Vagina (tissue), 2 donors: Measurements from ENCODE around the gene THTPA. TPM values are rescaled to one million over a fixed set of nuclear protein-coding genes. Genes with fewer than 3 reads are reported as not detected.
"Not testable (repeated sequence)": the region's sequence is repeated elsewhere in the genome, so short reads cannot be mapped to it uniquely, and the experiment has no call there.

Experiments
- DNase-seq, 2 donors: peaks; one replicate each; pipeline ENCODE4 v3.0.0-alpha.2; 2017; ENCODE audit errors: extremely low spot score in 2 of 2
- H3K27ac ChIP-seq: fragments of 200-600 bp; sonication (generic); one replicate; pipeline ENCODE4 v1.5.1; 2019
- H3K27me3 ChIP-seq: fragments of 200-600 bp; sonication (generic); one replicate; pipeline ENCODE4 v1.5.1; 2019
- H3K36me3 ChIP-seq, 2 donors: fragments of 200-600 bp; sonication (generic); one replicate each; pipeline ENCODE4 v1.5.1; 2017 to 2019
- H3K4me1 ChIP-seq: fragments of 200-600 bp; sonication (generic); one replicate; pipeline ENCODE4 v1.5.1; 2019
- H3K4me3 ChIP-seq, 2 donors: fragments of 200-600 bp; sonication (generic); 1 replicate in 1 of 2; 2 replicates in 1 of 2; pipeline ENCODE4 v1.5.1; 2016 to 2019
- H3K9me3 ChIP-seq: fragments of 200-600 bp; sonication (generic); one replicate; pipeline ENCODE4 v1.5.1; 2019
- CTCF ChIP-seq, 3 experiments: fragments of 450-650 bp in 2 of 3; fragments of 200-600 bp in 1 of 3; sonication (generic) in 1 of 3; IDR thresholded peaks; one replicate each; pipeline ENCODE4 v1.5.1; 2017 to 2019; ENCODE audit warnings: antibody characterized with exemption in 3 of 3, mild to moderate bottlenecking in 2 of 3, moderate library complexity in 2 of 3
- POLR2A ChIP-seq, 2 donors: fragments of 450-650 bp; IDR thresholded peaks; one replicate each; pipeline ENCODE4 v1.6.1; 2017; ENCODE audit warnings: antibody characterized with exemption in 2 of 2, mild to moderate bottlenecking in 2 of 2, moderate library complexity in 2 of 2
- POLR2AphosphoS5 ChIP-seq, 2 donors: sonication (generic); formaldehyde crosslinking; IDR thresholded peaks; one replicate each; pipeline ENCODE4 v1.9.0; 2017; ENCODE audit warnings: antibody characterized with exemption in 2 of 2, mild to moderate bottlenecking in 2 of 2, low read depth in 1 of 2; ENCODE audit not compliant: insufficient read depth in 1 of 2
- intact Hi-C: fragments of 100-400 bp; cut with DNase I; formaldehyde crosslinking; loops from one replicate; pipeline ENCODE4 v1.15.1; 2023
- total RNA-seq: library from RNA; depleted of rRNA; stranded (reverse); fragments of >200 nt; gene quantifications from one replicate; pipeline ENCODE4 v1.2.3, GENCODE V29; 2016

Gene THTPA
- total RNA-seq, 1 donor from 2014 or later, result 15.0 TPM

GRCh38 chr14:23532658-23533057 is 23.4 kb upstream of the THTPA start:
- intact Hi-C loops, result no loop called here
- Histone ChIP-seq H3K27ac (no peak overlapping the region), H3K36me3 (no peaks in the 10 kb centered on the region), H3K4me3 (no peak overlapping the region), H3K27me3 (no peaks in the 10 kb centered on the region), H3K9me3 (no peaks in the 10 kb centered on the region), H3K4me1 (no peaks in the 10 kb centered on the region)
- TF ChIP-seq POLR2A (IDR thresholded peaks at IDR 0.05), result no peak
- TF ChIP-seq POLR2AphosphoS5 (IDR thresholded peaks at IDR 0.05; ENCODE audit: insufficient read depth in 1 of 2, low read depth in 1 of 2), result no peak
- no peak for TF ChIP-seq CTCF (IDR thresholded peaks at IDR 0.05)
- no peak for DNase-seq

DNA sequence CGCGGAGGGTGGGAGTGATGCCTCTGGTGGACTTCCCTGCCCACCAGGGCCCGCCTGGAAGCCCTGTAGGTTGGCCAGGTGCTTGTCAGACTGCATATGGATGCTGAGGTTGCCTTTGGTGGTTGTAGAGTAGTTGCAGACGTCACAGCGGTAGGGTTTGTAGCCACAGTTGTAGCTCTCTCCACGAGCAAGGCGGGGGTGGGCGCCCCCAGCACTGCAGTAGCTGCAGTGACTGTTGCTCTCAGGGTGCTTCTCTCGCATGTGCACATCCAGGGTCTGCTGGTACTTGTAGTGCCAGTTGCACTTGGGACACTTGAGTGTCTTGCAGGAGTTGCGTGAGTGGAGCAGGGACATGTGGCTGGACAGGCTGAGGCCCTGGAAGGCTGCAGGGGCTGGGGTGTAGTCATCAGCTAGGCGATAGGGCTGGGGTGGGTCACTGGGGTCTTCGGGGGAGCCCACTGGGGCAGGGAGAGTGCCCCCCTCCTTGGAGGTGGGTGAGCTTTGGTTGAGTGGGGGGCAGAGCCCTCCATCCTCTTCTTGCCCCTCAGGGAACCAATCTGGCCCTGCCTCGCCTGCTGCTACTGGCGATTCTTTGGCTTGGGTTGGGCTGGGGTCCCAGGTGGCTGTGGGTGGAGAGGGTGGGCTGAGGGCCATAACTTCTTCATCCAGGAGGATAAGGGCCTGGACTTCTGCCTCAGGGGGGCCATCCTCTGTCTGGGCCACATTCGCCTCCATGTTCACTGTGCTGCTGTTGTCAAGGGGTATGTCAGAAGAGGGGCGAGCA is 22.2 kb upstream of the THTPA start:
- no peak overlapping the region for H3K4me3 ChIP-seq
- H3K27ac ChIP-seq, result no peak overlapping the region
- no peaks in the 10 kb centered on the region for H3K4me1 ChIP-seq
- no peaks in the 10 kb centered on the region for H3K27me3 ChIP-seq
- H3K36me3 ChIP-seq, result no peaks in the 10 kb centered on the region
- TF ChIP-seq POLR2AphosphoS5 (IDR thresholded peaks at IDR 0.05; ENCODE audit: insufficient read depth in 1 of 2, low read depth in 1 of 2) (no peak), POLR2A (IDR thresholded peaks at IDR 0.05) (no peak), CTCF (IDR thresholded peaks at IDR 0.05) (no peak)
- no peak for DNase-seq
- no peaks in the 10 kb centered on the region for H3K9me3 ChIP-seq
- intact Hi-C loops, result no loop called here

DNA sequence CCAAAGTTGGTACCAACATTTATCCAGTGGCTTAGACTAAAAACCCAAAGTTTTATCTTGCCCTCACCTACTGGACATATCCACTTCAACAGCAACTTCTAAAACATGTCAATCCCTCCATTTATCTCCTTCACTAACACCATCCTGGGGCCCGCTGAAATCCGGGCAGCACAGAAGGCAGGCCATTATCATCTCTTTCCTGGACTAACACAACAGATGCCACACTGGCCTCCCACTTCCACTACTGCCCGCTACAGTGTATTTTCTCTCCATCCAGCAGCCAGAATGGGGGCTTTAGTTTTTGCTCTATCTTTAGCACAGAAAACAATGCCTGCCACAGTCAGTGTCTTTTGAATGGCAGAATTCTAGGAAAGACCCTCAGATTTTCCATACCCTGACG is 20.1 kb upstream of the THTPA start:
- no peak for TF ChIP-seq CTCF (IDR thresholded peaks at IDR 0.05)
- TF ChIP-seq POLR2A (IDR thresholded peaks at IDR 0.05), result no peak
- TF ChIP-seq POLR2AphosphoS5 (IDR thresholded peaks at IDR 0.05; ENCODE audit: insufficient read depth in 1 of 2, low read depth in 1 of 2), result no peak
- no peaks in the 10 kb centered on the region for H3K27me3 ChIP-seq
- H3K9me3 ChIP-seq, result no peaks in the 10 kb centered on the region
- H3K36me3 ChIP-seq, result no peaks in the 10 kb centered on the region
- intact Hi-C loops, result no loop called here
- no peak overlapping the region for H3K27ac ChIP-seq
- no peaks in the 10 kb centered on the region for H3K4me1 ChIP-seq
- no peak for DNase-seq
- no peak overlapping the region for H3K4me3 ChIP-seq

GRCh38 chr14:23536494-23536893 is 19.6 kb upstream of the THTPA start:
- Histone ChIP-seq H3K4me1 (no peaks in the 10 kb centered on the region), H3K36me3 (no peaks in the 10 kb centered on the region), H3K9me3 (no peaks in the 10 kb centered on the region), H3K4me3 (no peak overlapping the region), H3K27me3 (no peaks in the 10 kb centered on the region), H3K27ac (no peak overlapping the region)
- intact Hi-C loops, result no loop called here
- no peak for DNase-seq
- TF ChIP-seq POLR2AphosphoS5 (IDR thresholded peaks at IDR 0.05; ENCODE audit: insufficient read depth in 1 of 2, low read depth in 1 of 2) (no peak), CTCF (IDR thresholded peaks at IDR 0.05) (no peak), POLR2A (IDR thresholded peaks at IDR 0.05) (no peak)

GRCh38 chr14:23536906-23537305 is 19.2 kb upstream of the THTPA start:
- H3K27me3 ChIP-seq, intact Hi-C loops, H3K36me3 ChIP-seq, H3K4me1 ChIP-seq, H3K4me3 ChIP-seq, H3K9me3 ChIP-seq, DNase-seq, H3K27ac ChIP-seq: not testable (repeated sequence)
